ENCODE data around the gene EML5. TPM values are rescaled to one million over a fixed set of nuclear protein-coding genes. Genes with fewer than 3 reads are reported as not detected.

The EML5 gene
- total and polyA plus RNA-seq, 2 experiments from 2014 or later, result 0.18 to 1.6 TPM

DNA sequence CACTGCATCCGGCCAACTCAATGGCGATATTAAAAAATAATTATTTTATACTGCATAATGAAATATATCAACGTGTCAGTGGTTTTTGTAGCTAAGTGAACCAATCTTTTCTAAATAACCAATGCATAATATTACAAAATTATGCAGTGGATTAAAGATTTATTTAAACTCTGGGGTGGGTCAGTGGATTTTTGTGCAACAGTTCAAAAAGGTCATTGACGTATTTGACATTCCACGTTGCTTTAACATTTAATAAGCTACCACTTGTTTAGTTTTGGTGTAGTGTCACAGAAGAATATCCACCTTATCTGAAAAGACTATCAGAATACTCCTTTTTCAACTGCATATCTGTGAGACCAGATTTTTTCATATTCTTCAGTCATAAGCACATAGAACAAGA, 227.3 kb downstream of the EML5 start:
- no peak for ATAC-seq
- Mint-ChIP-seq H3K4me3 (no peak overlapping the region), H3K36me3 (ENCODE audit: low read depth) (peaks cover 46% of the 10 kb centered on the region), H3K27ac (no peak overlapping the region), H3K4me1 (peaks cover 19% of the 10 kb centered on the region), H3K9me3 (no peaks in the 10 kb centered on the region; the same call in 2 of the 3 replicates), H3K27me3 (ENCODE audit: insufficient read depth, low read depth, poor library complexity) (peaks cover 11% of the 10 kb centered on the region)
- H3K4me3 ChIP-seq, result no peak overlapping the region
- H3K4me1 ChIP-seq (ENCODE audit: insufficient read depth), result peaks cover 13% of the 10 kb centered on the region
- no peak overlapping the region for H3K4me2 ChIP-seq
- H2AFZ ChIP-seq, result no peak overlapping the region
- no peak overlapping the region for H3K27ac ChIP-seq (ENCODE audit: low read depth)
- H3K36me3 ChIP-seq (ENCODE audit: insufficient read depth), result peaks cover 28% of the 10 kb centered on the region
- no peaks in the 10 kb centered on the region for H3K9me2 ChIP-seq (ENCODE audit: insufficient read depth)
- TF ChIP-seq POLR2AphosphoS5 (IDR thresholded peaks at IDR 0.05; ENCODE audit: low read depth) (no peak), EZH2phosphoT487 (IDR thresholded peaks at IDR 0.05; ENCODE audit: unreplicated experiment) (no peak), NANOG (IDR thresholded peaks at IDR 0.05; ENCODE audit: borderline replicate concordance) (no peak), STAT1 (IDR thresholded peaks at IDR 0.05; ENCODE audit: unreplicated experiment) (no peak), ZNF331 (CRISPR knock-in tag; IDR thresholded peaks at IDR 0.05; ENCODE audit: low read depth) (no peak)
- TF ChIP-seq, protein P1, sequence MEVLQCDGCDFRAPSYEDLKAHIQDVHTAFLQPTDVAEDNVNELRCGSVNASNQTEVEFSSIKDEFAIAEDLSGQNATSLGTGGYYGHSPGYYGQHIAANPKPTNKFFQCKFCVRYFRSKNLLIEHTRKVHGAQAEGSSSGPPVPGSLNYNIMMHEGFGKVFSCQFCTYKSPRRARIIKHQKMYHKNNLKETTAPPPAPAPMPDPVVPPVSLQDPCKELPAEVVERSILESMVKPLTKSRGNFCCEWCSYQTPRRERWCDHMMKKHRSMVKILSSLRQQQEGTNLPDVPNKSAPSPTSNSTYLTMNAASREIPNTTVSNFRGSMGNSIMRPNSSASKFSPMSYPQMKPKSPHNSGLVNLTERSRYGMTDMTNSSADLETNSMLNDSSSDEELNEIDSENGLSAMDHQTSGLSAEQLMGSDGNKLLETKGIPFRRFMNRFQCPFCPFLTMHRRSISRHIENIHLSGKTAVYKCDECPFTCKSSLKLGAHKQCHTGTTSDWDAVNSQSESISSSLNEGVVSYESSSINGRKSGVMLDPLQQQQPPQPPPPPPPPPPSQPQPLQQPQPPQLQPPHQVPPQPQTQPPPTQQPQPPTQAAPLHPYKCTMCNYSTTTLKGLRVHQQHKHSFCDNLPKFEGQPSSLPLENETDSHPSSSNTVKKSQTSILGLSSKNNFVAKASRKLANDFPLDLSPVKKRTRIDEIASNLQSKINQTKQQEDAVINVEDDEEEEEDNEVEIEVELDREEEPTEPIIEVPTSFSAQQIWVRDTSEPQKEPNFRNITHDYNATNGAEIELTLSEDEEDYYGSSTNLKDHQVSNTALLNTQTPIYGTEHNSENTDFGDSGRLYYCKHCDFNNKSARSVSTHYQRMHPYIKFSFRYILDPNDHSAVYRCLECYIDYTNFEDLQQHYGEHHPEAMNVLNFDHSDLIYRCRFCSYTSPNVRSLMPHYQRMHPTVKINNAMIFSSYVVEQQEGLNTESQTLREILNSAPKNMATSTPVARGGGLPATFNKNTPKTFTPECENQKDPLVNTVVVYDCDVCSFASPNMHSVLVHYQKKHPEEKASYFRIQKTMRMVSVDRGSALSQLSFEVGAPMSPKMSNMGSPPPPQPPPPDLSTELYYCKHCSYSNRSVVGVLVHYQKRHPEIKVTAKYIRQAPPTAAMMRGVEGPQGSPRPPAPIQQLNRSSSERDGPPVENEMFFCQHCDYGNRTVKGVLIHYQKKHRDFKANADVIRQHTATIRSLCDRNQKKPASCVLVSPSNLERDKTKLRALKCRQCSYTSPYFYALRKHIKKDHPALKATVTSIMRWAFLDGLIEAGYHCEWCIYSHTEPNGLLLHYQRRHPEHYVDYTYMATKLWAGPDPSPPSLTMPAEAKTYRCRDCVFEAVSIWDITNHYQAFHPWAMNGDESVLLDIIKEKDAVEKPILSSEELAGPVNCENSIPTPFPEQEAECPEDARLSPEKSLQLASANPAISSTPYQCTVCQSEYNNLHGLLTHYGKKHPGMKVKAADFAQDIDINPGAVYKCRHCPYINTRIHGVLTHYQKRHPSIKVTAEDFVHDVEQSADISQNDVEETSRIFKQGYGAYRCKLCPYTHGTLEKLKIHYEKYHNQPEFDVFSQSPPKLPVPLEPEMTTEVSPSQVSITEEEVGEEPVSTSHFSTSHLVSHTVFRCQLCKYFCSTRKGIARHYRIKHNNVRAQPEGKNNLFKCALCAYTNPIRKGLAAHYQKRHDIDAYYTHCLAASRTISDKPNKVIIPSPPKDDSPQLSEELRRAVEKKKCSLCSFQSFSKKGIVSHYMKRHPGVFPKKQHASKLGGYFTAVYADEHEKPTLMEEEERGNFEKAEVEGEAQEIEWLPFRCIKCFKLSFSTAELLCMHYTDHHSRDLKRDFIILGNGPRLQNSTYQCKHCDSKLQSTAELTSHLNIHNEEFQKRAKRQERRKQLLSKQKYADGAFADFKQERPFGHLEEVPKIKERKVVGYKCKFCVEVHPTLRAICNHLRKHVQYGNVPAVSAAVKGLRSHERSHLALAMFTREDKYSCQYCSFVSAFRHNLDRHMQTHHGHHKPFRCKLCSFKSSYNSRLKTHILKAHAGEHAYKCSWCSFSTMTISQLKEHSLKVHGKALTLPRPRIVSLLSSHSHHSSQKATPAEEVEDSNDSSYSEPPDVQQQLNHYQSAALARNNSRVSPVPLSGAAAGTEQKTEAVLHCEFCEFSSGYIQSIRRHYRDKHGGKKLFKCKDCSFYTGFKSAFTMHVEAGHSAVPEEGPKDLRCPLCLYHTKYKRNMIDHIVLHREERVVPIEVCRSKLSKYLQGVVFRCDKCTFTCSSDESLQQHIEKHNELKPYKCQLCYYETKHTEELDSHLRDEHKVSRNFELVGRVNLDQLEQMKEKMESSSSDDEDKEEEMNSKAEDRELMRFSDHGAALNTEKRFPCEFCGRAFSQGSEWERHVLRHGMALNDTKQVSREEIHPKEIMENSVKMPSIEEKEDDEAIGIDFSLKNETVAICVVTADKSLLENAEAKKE (CRISPR knock-in tag; IDR thresholded peaks at IDR 0.05), result no peak
- peaks cover 13% of the 10 kb centered on the region; the same call in 1 of the 2 replicates for H4K20me1 ChIP-seq (replicated peaks; ENCODE audit: insufficient read depth)
- DNase-seq (ENCODE audit: low spot score), result no peak
- H3F3A ChIP-seq (replicated peaks; ENCODE audit: low read depth), result no peaks in the 10 kb centered on the region
- no peaks in the 10 kb centered on the region for H3K27me3 ChIP-seq (ENCODE audit: insufficient read depth)
- H3K79me2 ChIP-seq (replicated peaks; ENCODE audit: insufficient read depth), result peaks cover 37% of the 10 kb centered on the region

DNA sequence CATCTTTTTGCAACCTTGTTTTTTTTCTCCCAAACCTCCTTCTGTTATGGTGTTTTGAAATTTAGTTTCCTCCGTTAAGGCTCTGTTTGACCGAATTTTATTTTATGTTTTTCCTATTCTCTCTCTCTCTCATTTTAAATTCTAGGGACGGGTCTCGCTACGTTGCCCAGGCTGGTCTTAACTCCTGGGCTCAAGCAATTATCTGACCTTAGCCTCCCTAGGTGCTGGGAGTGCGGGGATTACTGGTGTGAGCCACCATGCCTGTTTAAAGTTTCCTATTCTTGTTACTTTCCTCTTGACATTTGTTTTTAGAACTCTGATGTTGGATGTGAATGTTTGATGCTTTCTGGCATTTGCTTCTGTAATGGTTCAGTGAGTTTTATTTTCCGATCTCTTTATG, 228.9 kb downstream of the EML5 start:
- Histone ChIP-seq H4K20me1 (replicated peaks; ENCODE audit: insufficient read depth) (peaks cover 7% of the 10 kb centered on the region; the same call in 1 of the 2 replicates), H3K36me3 (ENCODE audit: insufficient read depth) (peaks cover 14% of the 10 kb centered on the region), H3K4me3 (peak overlapping the region; percentile 72), H3K27me3 (ENCODE audit: insufficient read depth) (no peaks in the 10 kb centered on the region), H3K9me2 (ENCODE audit: insufficient read depth) (no peaks in the 10 kb centered on the region), H3K4me1 (ENCODE audit: insufficient read depth) (peaks cover 13% of the 10 kb centered on the region), H2AFZ (0 out of 2 replicates have a peak overlapping the region, but pooled peaks have one; percentile 25), H3F3A (replicated peaks; ENCODE audit: low read depth) (no peaks in the 10 kb centered on the region), H3K27ac (ENCODE audit: low read depth) (peak overlapping the region; percentile 78; the same call in 1 of the 2 replicates), H3K4me2 (peak overlapping the region; percentile 79), H3K79me2 (replicated peaks; ENCODE audit: insufficient read depth) (peaks cover 37% of the 10 kb centered on the region)
- H3K4me3 Mint-ChIP-seq, result peak overlapping the region; percentile 89
- peak overlapping the region; percentile 84 for H3K27ac Mint-ChIP-seq
- H3K27me3 Mint-ChIP-seq (ENCODE audit: insufficient read depth, low read depth, poor library complexity), result peaks cover 11% of the 10 kb centered on the region
- TF ChIP-seq ZNF331 (CRISPR knock-in tag; IDR thresholded peaks at IDR 0.05; ENCODE audit: low read depth) (no peak), NANOG (IDR thresholded peaks at IDR 0.05; ENCODE audit: borderline replicate concordance) (no peak)
- H3K9me3 Mint-ChIP-seq, result no peaks in the 10 kb centered on the region; the same call in 2 of the 3 replicates
- peaks cover 22% of the 10 kb centered on the region for H3K4me1 Mint-ChIP-seq
- ATAC-seq (no peak), DNase-seq (ENCODE audit: low spot score) (peak; percentile 10)
- peaks cover 30% of the 10 kb centered on the region for H3K36me3 Mint-ChIP-seq (ENCODE audit: low read depth)

Data from GM23338 (cell line).